HG02759 (cell line): ENCODE measurements around the gene ARHGEF1.
A peak's percentile ranks its signal among the peaks of the same experiment; 100 is the strongest.

ENCODE experiments used
- ATAC-seq: cut with Tn5 transposase; IDR thresholded peaks from one replicate; pipeline ENCODE4 v1.9.1; 2021; ENCODE audit warnings: mild to moderate bottlenecking, moderate library complexity; ENCODE audit not compliant: unreplicated experiment

ARHGEF1 gene, protein sequence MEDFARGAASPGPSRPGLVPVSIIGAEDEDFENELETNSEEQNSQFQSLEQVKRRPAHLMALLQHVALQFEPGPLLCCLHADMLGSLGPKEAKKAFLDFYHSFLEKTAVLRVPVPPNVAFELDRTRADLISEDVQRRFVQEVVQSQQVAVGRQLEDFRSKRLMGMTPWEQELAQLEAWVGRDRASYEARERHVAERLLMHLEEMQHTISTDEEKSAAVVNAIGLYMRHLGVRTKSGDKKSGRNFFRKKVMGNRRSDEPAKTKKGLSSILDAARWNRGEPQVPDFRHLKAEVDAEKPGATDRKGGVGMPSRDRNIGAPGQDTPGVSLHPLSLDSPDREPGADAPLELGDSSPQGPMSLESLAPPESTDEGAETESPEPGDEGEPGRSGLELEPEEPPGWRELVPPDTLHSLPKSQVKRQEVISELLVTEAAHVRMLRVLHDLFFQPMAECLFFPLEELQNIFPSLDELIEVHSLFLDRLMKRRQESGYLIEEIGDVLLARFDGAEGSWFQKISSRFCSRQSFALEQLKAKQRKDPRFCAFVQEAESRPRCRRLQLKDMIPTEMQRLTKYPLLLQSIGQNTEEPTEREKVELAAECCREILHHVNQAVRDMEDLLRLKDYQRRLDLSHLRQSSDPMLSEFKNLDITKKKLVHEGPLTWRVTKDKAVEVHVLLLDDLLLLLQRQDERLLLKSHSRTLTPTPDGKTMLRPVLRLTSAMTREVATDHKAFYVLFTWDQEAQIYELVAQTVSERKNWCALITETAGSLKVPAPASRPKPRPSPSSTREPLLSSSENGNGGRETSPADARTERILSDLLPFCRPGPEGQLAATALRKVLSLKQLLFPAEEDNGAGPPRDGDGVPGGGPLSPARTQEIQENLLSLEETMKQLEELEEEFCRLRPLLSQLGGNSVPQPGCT

GRCh38 chr19:41882568-41883462 lies at the start of gene ARHGEF1:
Gene ARHGEF1 (plus strand): TSS chr19:41883184. CDS start chr19:41888083, 4,899 bp downstream.
- ATAC-seq: peak; percentile 17

DNA sequence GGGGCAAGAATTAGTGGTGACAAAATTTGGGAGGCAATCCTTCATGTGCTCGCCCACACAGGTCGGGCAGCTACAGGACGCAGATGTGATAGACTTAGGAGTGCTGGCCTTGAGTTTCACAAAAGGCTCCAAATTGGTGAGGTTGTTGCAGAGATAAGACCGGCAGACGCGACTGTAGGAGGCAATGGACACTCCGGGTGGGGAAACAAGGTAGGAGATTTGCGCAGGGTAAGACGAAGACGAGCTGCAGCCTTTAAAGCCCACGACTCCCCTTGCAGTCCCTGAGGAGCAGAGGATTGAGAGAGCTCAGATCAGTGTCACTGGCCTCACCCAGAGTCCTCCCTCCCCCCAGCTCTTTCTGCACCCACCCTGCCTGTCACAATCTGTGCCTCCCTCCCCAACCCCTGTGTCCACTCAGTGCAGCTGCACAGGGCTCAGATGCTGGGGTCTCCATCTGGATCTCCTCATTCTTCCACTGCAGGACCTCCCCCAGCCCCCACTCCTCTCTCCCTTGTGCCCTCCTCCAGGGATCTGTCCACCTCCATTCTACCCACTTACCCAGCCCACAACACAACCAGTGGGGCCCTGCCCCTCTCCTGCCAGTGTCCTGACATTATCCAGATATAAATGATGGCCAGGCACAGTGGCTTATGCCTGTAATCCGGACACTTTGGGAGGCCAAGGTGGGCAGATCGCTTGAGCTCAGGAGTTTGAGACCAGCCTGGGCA lies 44.8 kb upstream of the ARHGEF1 start:
- ATAC-seq: no peak

GRCh38 chr19:41839211-41839610 lies 43.8 kb upstream of the ARHGEF1 start:
- no peak for ATAC-seq

DNA sequence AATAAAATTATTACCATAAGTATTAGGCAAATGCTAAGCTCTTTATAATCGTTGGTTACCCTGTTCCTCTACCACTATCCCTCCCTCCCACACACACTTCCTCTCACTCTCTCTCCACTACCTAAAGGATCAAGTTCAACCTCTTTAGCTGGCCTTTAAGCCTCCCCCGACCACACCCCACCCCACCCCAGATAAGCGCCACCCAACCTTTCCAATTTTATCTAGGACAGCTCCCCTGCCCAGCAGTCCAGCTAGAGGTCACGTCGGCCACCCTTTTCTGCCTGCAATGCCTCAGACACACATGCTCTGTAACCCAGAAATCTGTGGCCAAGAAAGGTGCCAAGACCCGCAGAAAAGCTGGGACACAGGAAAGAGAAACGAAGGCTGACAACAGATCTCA lies 39.6 kb upstream of the ARHGEF1 start:
- no peak for ATAC-seq

GRCh38 chr19:41844601-41845000 lies 38.4 kb upstream of the ARHGEF1 start, which contains the start of gene LYPD4:
Gene LYPD4 (minus strand): TSS chr19:41844683. CDS start chr19:41839285, 5,398 bp downstream.
- ATAC-seq: no peak

DNA sequence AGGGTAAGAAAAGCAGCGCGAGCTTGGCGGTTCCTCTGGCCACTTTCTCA lies 38.2 kb upstream of the ARHGEF1 start, which contains the start of gene DMRTC2:
Gene DMRTC2 (plus strand): TSS at position 42 of the 50 bp plus-strand sequence. CDS start 2,387 bp downstream, outside the sequence.
- ATAC-seq: no peak

DNA sequence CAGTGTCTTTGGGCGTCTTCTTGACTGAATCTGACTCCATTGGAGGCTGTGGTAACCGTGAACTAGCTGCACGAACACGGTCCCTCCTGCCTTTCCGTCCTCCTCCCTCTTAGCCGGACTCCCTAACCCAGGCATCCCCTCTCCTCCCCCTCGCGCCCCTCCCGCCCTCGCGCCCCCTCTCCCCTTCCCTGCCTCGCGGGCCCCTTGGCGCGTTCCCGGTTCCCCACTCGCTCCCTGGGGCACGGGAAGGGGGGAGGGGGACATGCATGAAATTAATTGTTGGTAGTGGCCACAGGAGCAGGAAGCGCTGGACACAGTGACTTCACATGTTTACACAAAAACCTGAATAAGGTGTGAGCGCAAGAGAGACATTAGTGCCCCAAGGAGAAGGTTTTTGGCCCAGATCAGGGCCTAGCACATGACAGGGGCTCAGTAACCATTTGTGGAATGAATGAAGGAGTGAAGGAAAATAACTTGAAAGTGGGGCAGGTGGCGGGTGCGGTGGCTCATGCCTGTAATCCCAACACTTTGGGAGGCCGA lies 37.9 kb upstream of the ARHGEF1 start:
- no peak for ATAC-seq

- no peak for ATAC-seq
These were observed 35.5 kb upstream of the ARHGEF1 start for GRCh38 chr19:41847351-41848105.

- no peak for ATAC-seq
These were observed 34.3 kb upstream of the ARHGEF1 start for GRCh38 chr19:41848666-41849065.

DNA sequence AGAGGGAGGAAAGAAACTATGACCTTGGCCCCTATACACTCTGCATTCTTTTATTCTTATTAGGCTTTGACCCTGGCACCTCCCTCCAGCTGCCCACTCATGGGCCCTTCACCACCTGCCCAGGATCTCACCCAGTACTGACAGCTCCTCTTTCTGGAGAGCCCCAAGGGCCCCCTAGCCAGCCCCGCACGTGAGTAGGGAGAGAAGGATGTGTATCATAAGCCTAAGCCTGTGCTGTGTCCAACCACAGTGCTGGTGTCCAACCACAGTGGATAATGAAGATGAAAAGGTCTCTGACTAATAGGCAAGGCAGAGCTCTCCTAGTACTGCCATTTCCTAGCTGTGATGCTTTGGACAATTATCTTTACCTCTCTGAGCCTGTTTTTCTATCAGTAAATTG lies 33.9 kb upstream of the ARHGEF1 start:
- ATAC-seq: no peak

DNA sequence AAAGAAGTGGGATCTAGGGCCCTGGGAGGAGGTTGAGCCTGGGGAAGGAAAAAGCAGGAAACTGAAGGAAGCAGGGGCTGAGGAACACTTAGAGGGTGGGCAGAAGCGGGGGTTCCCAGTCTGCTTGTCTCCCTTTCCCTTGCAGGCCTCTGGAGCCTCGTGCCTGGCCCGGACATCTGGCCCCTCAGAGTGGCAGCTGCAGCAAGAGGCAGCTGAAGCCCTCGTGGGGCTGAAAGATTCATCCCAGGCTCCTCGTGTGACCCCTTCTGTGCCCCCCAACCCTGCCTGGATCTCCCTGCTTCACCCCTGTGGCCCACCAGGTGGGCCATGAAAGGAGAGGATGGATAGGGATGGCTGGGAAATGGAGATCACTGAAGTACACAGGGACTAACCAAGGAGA lies 32.6 kb upstream of the ARHGEF1 start:
- no peak for ATAC-seq

GRCh38 chr19:41851456-41851855 lies 31.5 kb upstream of the ARHGEF1 start:
- ATAC-seq: no peak

GRCh38 chr19:41853344-41853743 lies 29.6 kb upstream of the ARHGEF1 start:
- ATAC-seq: no peak

DNA sequence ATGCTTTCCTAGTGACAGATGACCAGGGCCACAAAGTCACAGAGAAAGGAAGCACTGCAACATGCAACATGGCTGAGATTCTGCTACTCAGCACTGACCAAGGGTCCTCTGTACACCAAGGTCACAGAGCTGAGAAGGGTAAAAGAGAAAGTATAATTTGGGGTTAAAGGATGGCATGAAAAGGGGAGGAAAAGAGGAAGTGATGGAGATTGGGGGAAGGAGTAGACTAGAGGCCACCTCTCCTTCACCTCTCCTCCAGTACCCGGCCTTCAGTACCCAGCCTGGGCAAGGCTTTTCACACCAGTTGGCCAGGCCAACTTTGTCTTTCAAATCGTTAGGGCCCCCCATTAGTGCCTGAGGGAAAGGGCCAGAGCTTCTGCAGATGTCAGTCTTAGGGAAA lies 29.2 kb upstream of the ARHGEF1 start:
- ATAC-seq: no peak

GRCh38 chr19:41859213-41859617 lies 23.8 kb upstream of the ARHGEF1 start:
- ATAC-seq: no peak

- peak; percentile 79 for ATAC-seq
These were observed 23.2 kb upstream of the ARHGEF1 start, which contains the start of gene RPS19 for GRCh38 chr19:41859618-41860418. Gene RPS19 (plus strand): TSS chr19:41860255. CDS start chr19:41860775, 520 bp downstream.

- no peak for ATAC-seq
These were observed 22.4 kb upstream of the ARHGEF1 start for GRCh38 chr19:41860419-41861115.
